OCI-LY7 (cell line): ENCODE data around the gene PPP1R3G.

Experiments used
- EZH2phosphoT487 ChIP-seq: fragments of 200-600 bp; sonication (generic); IDR thresholded peaks from 2 replicates; pipeline ENCODE4 v1.6.1; 2018; ENCODE audit warnings: low read depth, borderline replicate concordance, mild to moderate bottlenecking, mixed run types, antibody characterized with exemption, low read length, moderate library complexity, mixed read lengths
- TF ChIP-seq, protein P1 (sequence below): fragments of 200-600 bp; sonication (generic); conservative IDR thresholded peaks from 2 replicates; pipeline ENCODE4 v1.5.1; 2014; ENCODE audit warnings: mild to moderate bottlenecking, antibody characterized with exemption, low read length, moderate library complexity, mixed read lengths

DNA sequence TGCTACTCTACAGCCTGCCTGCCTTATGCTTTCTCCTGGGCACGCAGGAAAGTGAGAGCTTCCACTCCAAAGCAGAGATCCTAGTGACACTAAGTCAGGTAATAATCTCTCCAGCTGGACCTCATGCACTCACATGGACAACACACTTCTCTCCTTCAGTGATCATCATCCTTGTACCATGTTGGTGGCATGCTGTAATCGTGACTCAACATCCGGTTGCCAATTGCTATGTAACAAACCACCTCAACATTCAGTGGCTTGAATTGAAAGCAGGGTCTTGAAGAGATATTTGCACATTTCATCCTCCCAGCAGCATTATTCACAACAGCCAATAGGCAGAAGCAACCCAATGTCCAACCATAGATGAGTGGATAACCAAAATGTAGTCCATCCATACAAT lies 40.3 kb upstream of the PPP1R3G start:
- TF ChIP-seq, protein P1, sequence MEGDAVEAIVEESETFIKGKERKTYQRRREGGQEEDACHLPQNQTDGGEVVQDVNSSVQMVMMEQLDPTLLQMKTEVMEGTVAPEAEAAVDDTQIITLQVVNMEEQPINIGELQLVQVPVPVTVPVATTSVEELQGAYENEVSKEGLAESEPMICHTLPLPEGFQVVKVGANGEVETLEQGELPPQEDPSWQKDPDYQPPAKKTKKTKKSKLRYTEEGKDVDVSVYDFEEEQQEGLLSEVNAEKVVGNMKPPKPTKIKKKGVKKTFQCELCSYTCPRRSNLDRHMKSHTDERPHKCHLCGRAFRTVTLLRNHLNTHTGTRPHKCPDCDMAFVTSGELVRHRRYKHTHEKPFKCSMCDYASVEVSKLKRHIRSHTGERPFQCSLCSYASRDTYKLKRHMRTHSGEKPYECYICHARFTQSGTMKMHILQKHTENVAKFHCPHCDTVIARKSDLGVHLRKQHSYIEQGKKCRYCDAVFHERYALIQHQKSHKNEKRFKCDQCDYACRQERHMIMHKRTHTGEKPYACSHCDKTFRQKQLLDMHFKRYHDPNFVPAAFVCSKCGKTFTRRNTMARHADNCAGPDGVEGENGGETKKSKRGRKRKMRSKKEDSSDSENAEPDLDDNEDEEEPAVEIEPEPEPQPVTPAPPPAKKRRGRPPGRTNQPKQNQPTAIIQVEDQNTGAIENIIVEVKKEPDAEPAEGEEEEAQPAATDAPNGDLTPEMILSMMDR: no peak
- no peak for TF ChIP-seq EZH2phosphoT487
